ENCODE measurements around the gene FAIM2. TPM values are rescaled to one million over a fixed set of nuclear protein-coding genes. Genes with fewer than 3 reads are reported as not detected.
"Not testable (repeated sequence)": the region's sequence is repeated elsewhere in the genome, so short reads cannot be mapped to it uniquely, and the experiment has no call there.

Gene FAIM2
- total and polyA plus RNA-seq, 2 donors: 7.4 to 9.1 TPM

GRCh38 chr12:49869816-49870500, 33.7 kb downstream of the FAIM2 start:
- Histone ChIP-seq H3K4me1 (ENCODE audit: insufficient read depth) (no peaks in the 10 kb centered on the region), H3K27ac (ENCODE audit: low read depth) (peak overlapping the region; percentile 81), H3K4me3 (ENCODE audit: low read depth, low read length) (no peak overlapping the region), H3K36me3 (ENCODE audit: insufficient read depth) (no peaks in the 10 kb centered on the region)
- WGBS: 92% methylated on average over 14 of the region's 14 CpGs
- no peak for DNase-seq (ENCODE audit: extremely low spot score)

GRCh38 chr12:49868952-49869815, 34.5 kb downstream of the FAIM2 start:
- peak; percentile 95 for DNase-seq (ENCODE audit: extremely low spot score)
- H3K4me1 ChIP-seq (ENCODE audit: insufficient read depth): no peaks in the 10 kb centered on the region
- peak overlapping the region; percentile 81 for H3K27ac ChIP-seq (ENCODE audit: low read depth)
- 15% methylated on average over 16 of the region's 16 CpGs for WGBS
- H3K36me3 ChIP-seq (ENCODE audit: insufficient read depth): no peaks in the 10 kb centered on the region
- no peak overlapping the region for H3K4me3 ChIP-seq (ENCODE audit: low read depth, low read length)

GRCh38 chr12:49868449-49868848, 35.3 kb downstream of the FAIM2 start:
- no peaks in the 10 kb centered on the region for H3K4me1 ChIP-seq (ENCODE audit: insufficient read depth)
- H3K36me3 ChIP-seq (ENCODE audit: insufficient read depth): no peaks in the 10 kb centered on the region
- 71% methylated on average over 16 of the region's 16 CpGs for WGBS
- no peak overlapping the region for H3K4me3 ChIP-seq (ENCODE audit: low read depth, low read length)
- H3K27ac ChIP-seq (ENCODE audit: low read depth): peak overlapping the region; percentile 54
- no peak for DNase-seq (ENCODE audit: extremely low spot score)

GRCh38 chr12:49867570-49868341, 35.9 kb downstream of the FAIM2 start:
- WGBS: 29% methylated on average over 11 of the region's 11 CpGs
- no peak for DNase-seq (ENCODE audit: extremely low spot score)
- Histone ChIP-seq H3K4me3 (ENCODE audit: low read depth, low read length) (no peak overlapping the region), H3K36me3 (ENCODE audit: insufficient read depth) (no peaks in the 10 kb centered on the region), H3K4me1 (ENCODE audit: insufficient read depth) (no peaks in the 10 kb centered on the region), H3K27ac (ENCODE audit: low read depth) (no peak overlapping the region)

GRCh38 chr12:49866859-49867569, 36.7 kb downstream of the FAIM2 start:
- peak; percentile 55 for DNase-seq (ENCODE audit: extremely low spot score)
- Histone ChIP-seq H3K36me3 (ENCODE audit: insufficient read depth) (no peaks in the 10 kb centered on the region), H3K27ac (ENCODE audit: low read depth) (no peak overlapping the region), H3K4me1 (ENCODE audit: insufficient read depth) (no peaks in the 10 kb centered on the region), H3K4me3 (ENCODE audit: low read depth, low read length) (no peak overlapping the region)
- 31% methylated on average over 19 of the region's 19 CpGs for WGBS

- H3K4me3 ChIP-seq (ENCODE audit: low read depth, low read length): no peak overlapping the region
- H3K4me1 ChIP-seq (ENCODE audit: insufficient read depth): no peaks in the 10 kb centered on the region
- no peaks in the 10 kb centered on the region for H3K36me3 ChIP-seq (ENCODE audit: insufficient read depth)
- WGBS: 84% methylated on average over 8 of the region's 8 CpGs
- no peak overlapping the region for H3K27ac ChIP-seq (ENCODE audit: low read depth)
- no peak for DNase-seq (ENCODE audit: extremely low spot score)
Observed at GRCh38 chr12:49865782-49866135, 37.9 kb downstream of the FAIM2 start.

DNA sequence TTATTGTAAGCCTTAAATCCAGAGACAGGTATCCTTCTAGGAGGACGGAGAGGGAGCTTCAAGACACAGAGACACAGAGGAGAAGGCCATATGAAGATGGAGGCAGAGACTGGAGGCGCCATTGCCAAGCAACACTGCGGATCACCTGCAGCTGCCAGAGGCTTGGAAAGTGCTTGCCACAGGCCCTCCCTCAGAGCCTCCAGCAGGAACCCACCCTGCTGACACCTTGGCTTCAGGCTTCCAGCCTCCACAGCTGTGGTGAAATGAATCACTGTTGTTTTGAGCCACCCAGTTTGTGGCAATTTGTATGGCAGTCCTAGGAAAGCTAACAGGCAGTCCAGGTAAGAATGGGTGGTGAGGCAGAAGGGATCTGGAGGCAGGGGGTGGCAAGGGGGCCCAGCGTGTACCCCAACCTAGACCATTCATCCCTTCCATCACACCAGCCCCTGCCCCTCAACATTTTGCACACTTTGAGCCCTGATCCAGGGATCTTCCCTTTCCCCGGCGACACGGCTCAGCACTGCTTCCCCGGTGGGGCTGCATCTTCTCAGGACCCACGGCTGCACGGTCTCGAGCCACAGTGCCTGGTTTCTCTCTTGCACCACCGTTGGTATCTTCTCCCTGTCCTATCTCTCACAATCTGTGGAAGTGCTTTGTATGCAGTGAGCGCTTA, 38.5 kb downstream of the FAIM2 start:
- no peak for DNase-seq (ENCODE audit: extremely low spot score)
- Histone ChIP-seq H3K36me3 (ENCODE audit: insufficient read depth) (no peaks in the 10 kb centered on the region), H3K4me3 (ENCODE audit: low read depth, low read length) (no peak overlapping the region), H3K27ac (ENCODE audit: low read depth) (no peak overlapping the region), H3K4me1 (ENCODE audit: insufficient read depth) (no peaks in the 10 kb centered on the region)
- 85% methylated on average over 13 of the region's 13 CpGs for WGBS

DNA sequence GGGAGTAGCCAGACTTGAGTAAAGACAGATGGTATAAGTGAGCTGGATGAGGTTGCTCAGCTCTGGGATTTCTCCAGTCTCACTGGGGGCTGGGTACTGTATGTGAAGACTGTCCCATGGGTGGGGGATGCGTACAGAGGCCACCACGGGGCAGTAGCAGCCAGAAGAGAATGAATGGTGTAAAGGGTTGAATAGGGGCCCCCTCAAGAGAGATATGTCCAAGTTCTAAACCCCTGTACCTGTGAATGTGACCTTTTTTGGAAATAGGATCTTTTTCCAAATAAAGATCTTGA, 39.0 kb downstream of the FAIM2 start:
- H3K4me3 ChIP-seq (ENCODE audit: low read depth, low read length): no peak overlapping the region
- H3K4me1 ChIP-seq (ENCODE audit: insufficient read depth): no peaks in the 10 kb centered on the region
- 55% methylated on average over 2 of the region's 2 CpGs for WGBS
- DNase-seq (ENCODE audit: extremely low spot score): no peak
- H3K36me3 ChIP-seq (ENCODE audit: insufficient read depth): no peaks in the 10 kb centered on the region
- H3K27ac ChIP-seq (ENCODE audit: low read depth): no peak overlapping the region

GRCh38 chr12:49863946-49864797, 39.5 kb downstream of the FAIM2 start:
- Histone ChIP-seq H3K4me1 (ENCODE audit: insufficient read depth) (no peaks in the 10 kb centered on the region), H3K36me3 (ENCODE audit: insufficient read depth) (no peaks in the 10 kb centered on the region), H3K27ac (ENCODE audit: low read depth) (no peak overlapping the region), H3K4me3 (ENCODE audit: low read depth, low read length) (no peak overlapping the region)
- no peak for DNase-seq (ENCODE audit: extremely low spot score)
- WGBS: 71% methylated on average over 17 of the region's 17 CpGs

DNA sequence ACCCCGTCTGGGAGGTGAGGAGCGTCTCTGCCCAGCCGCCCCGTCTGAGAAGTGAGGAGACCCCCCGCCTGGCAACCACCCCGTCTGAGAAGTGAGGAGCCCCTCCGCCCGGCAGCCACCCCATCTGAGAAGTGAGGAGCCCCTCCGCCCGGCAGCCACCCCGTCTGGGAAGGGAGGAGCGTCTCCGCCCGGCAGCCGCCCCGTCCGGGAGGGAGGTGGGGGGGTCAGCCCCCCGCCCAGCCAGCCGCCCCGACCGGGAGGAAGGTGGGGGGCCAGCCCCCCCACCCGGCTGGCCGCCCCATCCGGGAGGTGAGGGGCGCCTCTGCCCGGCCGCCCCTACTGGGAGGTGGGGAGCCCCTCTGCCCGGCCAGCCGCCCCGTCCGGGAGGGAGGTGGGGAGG, 42.8 kb downstream of the FAIM2 start:
- not testable (repeated sequence) for H3K36me3 ChIP-seq (ENCODE audit: insufficient read depth); DNase-seq (ENCODE audit: extremely low spot score); H3K27ac ChIP-seq (ENCODE audit: low read depth); H3K4me1 ChIP-seq (ENCODE audit: insufficient read depth); H3K4me3 ChIP-seq (ENCODE audit: low read depth, low read length)
- WGBS: 90% methylated on average over 30 of the region's 31 CpGs

GRCh38 chr12:49855890-49856289, 47.8 kb downstream of the FAIM2 start:
- not testable (repeated sequence) for H3K36me3 ChIP-seq (ENCODE audit: insufficient read depth); H3K4me1 ChIP-seq (ENCODE audit: insufficient read depth); H3K27ac ChIP-seq (ENCODE audit: low read depth); DNase-seq (ENCODE audit: extremely low spot score); H3K4me3 ChIP-seq (ENCODE audit: low read depth, low read length)
- WGBS: 90% methylated on average over 4 of the region's 4 CpGs

GRCh38 chr12:49854976-49855375, 48.7 kb downstream of the FAIM2 start:
- no peaks in the 10 kb centered on the region for H3K4me1 ChIP-seq (ENCODE audit: insufficient read depth)
- no peaks in the 10 kb centered on the region for H3K36me3 ChIP-seq (ENCODE audit: insufficient read depth)
- WGBS: 82% methylated on average over 4 of the region's 4 CpGs
- no peak overlapping the region for H3K4me3 ChIP-seq (ENCODE audit: low read depth, low read length)
- no peak for DNase-seq (ENCODE audit: extremely low spot score)
- no peak overlapping the region for H3K27ac ChIP-seq (ENCODE audit: low read depth)
